Keratinocyte (primary cell): ENCODE results near the gene ME2. TPM values are rescaled to one million over a fixed set of nuclear protein-coding genes. Genes with fewer than 3 reads are reported as not detected.

Experiments used
- DNase-seq: peaks from one replicate; pipeline ENCODE4 v3.0.0-alpha.2; 2011; ENCODE audit warnings: low read depth, missing footprints, low spot score
- FAIRE-seq: peaks from 2 replicates; lab custom pipeline; 2011; peaks lifted over from hg19 to GRCh38; lab: Jason Lieb, UNC
- H2AFZ ChIP-seq: 2 replicates; pipeline ENCODE4 v1.6.0; 2012; ENCODE audit warnings: low read length, control low read depth, inconsistent platforms; ENCODE audit not compliant: control insufficient read depth
- H3K27ac ChIP-seq: 2 replicates; pipeline ENCODE4 v1.5.1; 2011; ENCODE audit warnings: low read length; ENCODE audit not compliant: control insufficient read depth, insufficient read depth
- H3K27me3 ChIP-seq: 3 replicates; pipeline ENCODE4 v1.6.0; 2011; ENCODE audit warnings: low read length; ENCODE audit not compliant: control insufficient read depth, insufficient read depth; ENCODE audit errors: extremely low read depth
- H3K36me3 ChIP-seq, 2 experiments: 2 replicates in 1 of 2; 3 replicates in 1 of 2; pipeline ENCODE4 v1.5.1; 2011; ENCODE audit warnings: low read length in 2 of 2, mild to moderate bottlenecking in 1 of 2; ENCODE audit not compliant: control insufficient read depth in 2 of 2, insufficient read depth in 2 of 2; ENCODE audit errors: extremely low read depth in 1 of 2
- H3K4me1 ChIP-seq: 3 replicates; pipeline ENCODE4 v1.5.1; 2011; ENCODE audit warnings: low read length; ENCODE audit not compliant: control insufficient read depth, insufficient read depth; ENCODE audit errors: extremely low read depth
- H3K4me2 ChIP-seq: 3 replicates; pipeline ENCODE4 v1.6.0; 2011; ENCODE audit warnings: low read depth, low read length; ENCODE audit not compliant: control insufficient read depth, insufficient read depth; ENCODE audit errors: extremely low read depth
- H3K4me3 ChIP-seq, 3 experiments: fragments of 200-600 bp in 1 of 3; sonication (generic) in 1 of 3; 2 replicates in 2 of 3; 3 replicates in 1 of 3; pipeline ENCODE4 v1.5.1; 2011 to 2016; ENCODE audit warnings: low read length in 3 of 3, mild to moderate bottlenecking in 3 of 3, control low read depth in 2 of 3, inconsistent platforms in 1 of 3, low read depth in 1 of 3, mixed read lengths in 1 of 3, mixed run types in 1 of 3, moderate library complexity in 1 of 3; ENCODE audit not compliant: control insufficient read depth in 2 of 3, insufficient read depth in 2 of 3; ENCODE audit errors: extremely low read depth in 1 of 3
- H3K79me2 ChIP-seq: 2 replicates; pipeline ENCODE4 v1.6.0; 2012; ENCODE audit warnings: low read length; ENCODE audit not compliant: control insufficient read depth, insufficient read depth
- H3K9ac ChIP-seq: 3 replicates; pipeline ENCODE4 v1.6.0; 2011; ENCODE audit warnings: low read length; ENCODE audit not compliant: control insufficient read depth, insufficient read depth; ENCODE audit errors: extremely low read depth
- H3K9me1 ChIP-seq: 3 replicates; pipeline ENCODE4 v1.6.0; 2011; ENCODE audit warnings: low read length; ENCODE audit not compliant: control insufficient read depth, insufficient read depth; ENCODE audit errors: extremely low read depth
- H3K9me3 ChIP-seq: 2 replicates; pipeline ENCODE4 v1.5.1; 2012; ENCODE audit warnings: low read depth, low read length; ENCODE audit not compliant: control insufficient read depth
- H4K20me1 ChIP-seq: 3 replicates; pipeline ENCODE4 v1.6.0; 2011; ENCODE audit warnings: low read length; ENCODE audit not compliant: control insufficient read depth, insufficient read depth; ENCODE audit errors: extremely low read depth
- CTCF ChIP-seq, 3 experiments: IDR thresholded peaks in 1 of 3; conservative IDR thresholded peaks in 1 of 3; optimal IDR thresholded peaks in 1 of 3; 2 replicates in 2 of 3; 3 replicates in 1 of 3; pipeline versions ENCODE3 to v1.5.1; 2011; ENCODE audit warnings: low read length in 3 of 3, mild to moderate bottlenecking in 3 of 3, moderate library complexity in 2 of 3, control low read depth in 1 of 3, inconsistent platforms in 1 of 3; ENCODE audit not compliant: insufficient read depth in 2 of 3; ENCODE audit errors: extremely low read depth in 1 of 3
- EZH2 ChIP-seq: IDR thresholded peaks from one replicate; pipeline ENCODE4 v1.6.1; 2012; ENCODE audit warnings: inconsistent platforms, mild to moderate bottlenecking, low read length, moderate library complexity
- dilution Hi-C: fragments of 300-500 bp; cut with MboI; formaldehyde crosslinking; loops from one replicate; pipeline ENCODE4 v1.7.0; 2020; ENCODE audit warnings: low sequenced_read_pairs; ENCODE audit not compliant: extremely low pct_ligation_motif_present
- polyA plus RNA-seq, 5 experiments: library from polyadenylated mRNA; depleted of rRNA in 3 of 5; stranded (reverse) in 3 of 5; stranded (forward) in 1 of 5; unstranded in 1 of 5; fragments of >200 nt; gene quantifications; 1 replicate in 1 of 5; 2 replicates in 3 of 5; 3 replicates in 1 of 5; pipeline versions ENCODE4 v1.2.1 to v1.2.3, GENCODE V29; 2011 to 2012; ENCODE audit warnings: missing spikeins in 2 of 5, low read depth in 1 of 5, low replicate concordance in 1 of 5

ME2 gene
- polyA plus RNA-seq, 1 donor (not counting 4 experiments of a cell fraction or from before 2014, with no cell fraction given), result 72.0 TPM

GRCh38 chr18:50955253-50955652, 76.3 kb downstream of the ME2 start:
- Histone ChIP-seq H3K9ac (no peak overlapping the region), H4K20me1 (no peaks in the 10 kb centered on the region), H3K9me3 (no peaks in the 10 kb centered on the region), H3K4me3 (no peak overlapping the region), H3K36me3 (no peaks in the 10 kb centered on the region), H3K27me3 (no peaks in the 10 kb centered on the region), H3K9me1 (no peaks in the 10 kb centered on the region), H2AFZ (no peak overlapping the region), H3K27ac (no peak overlapping the region), H3K79me2 (no peaks in the 10 kb centered on the region), H3K4me2 (no peak overlapping the region), H3K4me1 (no peaks in the 10 kb centered on the region)
- TF ChIP-seq EZH2 (no peak), CTCF (optimal IDR thresholded peaks at IDR 0.05 in 1 of 3, IDR thresholded peaks at IDR 0.05 in 1 of 3, conservative IDR thresholded peaks at IDR 0.05 in 1 of 3; ENCODE audit: extremely low read depth in 1 of 3, insufficient read depth in 2 of 3, low read length in 3 of 3) (no peak)
- dilution Hi-C loops, result no loop called here
- FAIRE-seq (no peak), DNase-seq (no peak)

- FAIRE-seq (no peak), DNase-seq (no peak)
- Histone ChIP-seq H3K4me3 (no peak overlapping the region), H3K27me3 (no peaks in the 10 kb centered on the region), H3K9ac (no peak overlapping the region), H4K20me1 (no peaks in the 10 kb centered on the region), H3K4me1 (no peaks in the 10 kb centered on the region), H2AFZ (no peak overlapping the region), H3K79me2 (no peaks in the 10 kb centered on the region), H3K9me1 (no peaks in the 10 kb centered on the region), H3K36me3 (no peaks in the 10 kb centered on the region), H3K27ac (no peak overlapping the region), H3K9me3 (no peaks in the 10 kb centered on the region), H3K4me2 (no peak overlapping the region)
- dilution Hi-C loops, result no loop called here
- TF ChIP-seq CTCF (optimal IDR thresholded peaks at IDR 0.05 in 1 of 3, IDR thresholded peaks at IDR 0.05 in 1 of 3, conservative IDR thresholded peaks at IDR 0.05 in 1 of 3; ENCODE audit: extremely low read depth in 1 of 3, insufficient read depth in 2 of 3, low read length in 3 of 3) (no peak), EZH2 (no peak)
Observed at GRCh38 chr18:50956116-50956515, 77.2 kb downstream of the ME2 start.
